Activated CD4-positive, alpha-beta T cell treated with anti-CD3 and anti-CD28 coated beads, Interleukin-2, Interleukin-6, amounts not matched to agents 100 ng/mL and 50 ng/mL, durations not matched to agents 16 hours and 8 hours (primary cell): ENCODE measurements around the gene C5orf52.
A peak's percentile ranks its signal among the peaks of the same experiment; 100 is the strongest.
"Not testable (repeated sequence)": the region's sequence is repeated elsewhere in the genome, so short reads cannot be mapped to it uniquely, and the experiment has no call there.

ENCODE experiments used
- DNase-seq: peaks from one replicate; pipeline ENCODE4 v3.0.0-alpha.2; 2020

C5orf52 gene

DNA sequence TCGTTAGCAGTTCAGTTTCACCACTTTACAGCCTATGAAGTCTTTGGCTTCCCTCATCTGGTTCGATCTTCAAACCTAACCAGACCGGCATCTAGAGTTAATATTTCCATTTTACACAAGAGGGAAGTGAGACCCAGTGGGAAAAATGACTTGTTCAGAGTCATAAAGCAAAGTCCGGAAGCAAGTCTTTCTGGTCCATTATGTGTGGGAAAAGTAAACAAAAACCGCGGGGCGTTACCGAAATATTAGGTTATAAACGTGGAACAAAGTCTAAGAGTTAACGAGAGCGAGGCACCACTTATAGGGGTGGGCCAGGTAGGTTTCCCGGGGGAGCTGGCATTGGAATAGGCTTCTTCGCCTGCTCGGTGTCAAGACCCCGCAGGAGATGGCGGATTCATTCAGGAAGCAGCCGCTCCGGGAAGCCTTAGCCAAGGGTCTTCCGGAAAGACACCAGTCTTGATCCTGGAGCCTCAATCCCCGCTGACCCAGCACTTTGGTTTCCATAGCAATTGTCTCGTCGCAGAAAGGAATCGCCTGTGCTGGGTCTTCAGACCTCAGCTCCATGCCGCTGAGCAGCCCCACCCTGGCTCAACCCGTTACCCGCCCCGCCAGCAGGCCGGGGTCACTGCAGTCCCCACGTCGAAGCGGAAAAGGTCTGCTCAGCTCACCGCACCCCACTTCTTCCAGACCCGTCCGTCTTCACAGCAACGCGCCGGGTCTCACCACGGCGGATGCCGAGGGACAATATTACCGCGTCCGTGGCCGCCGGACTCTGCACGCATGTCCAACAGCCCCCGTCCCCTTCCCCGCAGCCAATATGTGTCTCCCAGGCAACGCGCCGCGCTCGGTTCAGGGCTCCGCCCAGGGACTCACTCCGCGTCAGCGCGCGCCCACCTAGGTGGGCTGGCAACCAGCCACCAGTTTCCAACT is at the start of gene C5orf52:
TSS of gene C5orf52 (plus strand) at position 872 of the 930 bp plus-strand sequence. CDS start 82 bp downstream, outside the sequence.
- DNase-seq, result peak; percentile 39

DNA sequence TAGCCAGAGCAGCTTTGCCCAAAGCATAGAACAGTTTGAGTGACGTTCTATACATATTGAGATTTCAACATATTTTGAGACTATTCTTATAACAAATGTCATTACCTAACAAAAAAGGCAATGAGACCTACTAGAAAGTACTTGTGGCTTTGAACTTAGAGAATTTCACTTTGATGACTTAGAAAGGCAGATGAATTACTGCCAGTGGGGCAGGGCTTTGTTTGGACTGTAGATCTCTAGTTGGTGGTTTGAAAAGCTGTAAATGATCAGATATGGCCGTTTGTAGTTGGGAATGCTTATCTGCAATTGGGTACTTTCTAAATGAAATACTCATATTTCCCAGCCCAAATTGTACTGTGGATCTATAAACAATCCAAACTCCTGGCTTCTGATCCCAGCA is 47.2 kb upstream of the C5orf52 start:
- no peak for DNase-seq

DNA sequence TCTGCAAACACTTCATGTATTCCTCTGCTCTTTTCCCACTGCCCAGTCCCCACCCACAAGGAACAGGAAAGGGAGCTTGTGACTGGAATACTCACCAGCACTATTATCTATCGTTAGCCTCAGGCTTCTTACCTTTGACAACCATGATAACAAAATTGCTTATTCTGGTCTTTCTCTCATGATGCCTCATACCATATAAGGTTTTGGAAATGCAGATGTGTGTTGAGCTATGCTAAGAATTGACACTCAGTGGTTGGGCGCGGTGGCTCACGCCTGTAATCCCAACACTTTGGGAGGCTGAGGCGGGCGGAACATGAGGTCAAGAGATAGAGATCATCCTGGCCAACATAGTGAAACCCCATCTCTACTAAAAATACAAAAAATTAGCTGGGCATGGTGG is 44.5 kb upstream of the C5orf52 start:
- DNase-seq, result no peak

DNA sequence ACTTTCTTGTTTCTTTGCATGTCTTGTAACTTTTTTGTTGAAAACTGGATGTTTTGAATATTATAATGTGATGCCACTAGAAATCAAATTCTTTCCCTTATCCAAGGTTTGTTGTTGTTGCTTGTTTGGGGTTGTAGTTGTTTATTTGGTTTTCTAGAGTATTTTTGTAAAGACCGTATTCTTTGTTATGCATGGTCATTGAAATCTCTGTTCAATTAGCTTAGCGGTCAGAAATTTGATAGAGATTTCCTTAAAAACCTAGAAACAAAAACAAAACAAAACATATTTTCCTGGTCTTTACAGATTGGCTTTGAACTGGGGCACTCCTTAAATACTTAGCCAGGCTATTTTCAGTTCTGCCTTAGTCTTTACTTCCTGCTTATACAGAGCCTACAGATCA is 41.0 kb upstream of the C5orf52 start:
- no peak for DNase-seq

DNA sequence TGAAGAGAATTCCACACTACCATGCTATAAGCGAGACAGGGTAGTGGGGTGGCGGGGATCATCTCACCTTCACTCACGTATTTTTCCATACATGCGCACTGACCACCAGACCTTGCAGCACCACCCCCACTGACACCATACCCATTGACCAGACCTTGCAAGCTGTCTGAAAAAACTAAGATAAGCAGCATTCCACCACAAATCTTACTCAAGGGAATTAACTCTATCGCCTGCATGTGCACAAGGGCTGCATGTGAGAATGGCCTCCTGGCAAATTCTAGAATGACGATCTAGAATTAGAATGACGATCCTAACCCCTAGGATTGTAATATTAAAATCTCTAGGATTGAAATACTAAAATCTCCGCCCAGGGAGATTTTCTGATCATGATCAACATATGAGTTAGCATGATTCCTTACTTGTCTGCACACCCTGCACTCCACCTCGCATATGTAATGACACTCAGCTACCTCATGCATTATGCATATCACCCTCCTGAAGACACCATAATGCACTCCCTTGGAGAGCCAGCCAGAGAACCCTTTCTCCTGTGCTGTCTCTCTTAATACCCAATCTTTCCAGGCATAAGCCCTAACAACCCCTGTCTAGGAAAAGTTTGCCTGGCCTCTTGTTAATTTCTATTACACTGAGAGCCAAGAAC is 30.8 kb upstream of the C5orf52 start:
- no peak for DNase-seq

DNA sequence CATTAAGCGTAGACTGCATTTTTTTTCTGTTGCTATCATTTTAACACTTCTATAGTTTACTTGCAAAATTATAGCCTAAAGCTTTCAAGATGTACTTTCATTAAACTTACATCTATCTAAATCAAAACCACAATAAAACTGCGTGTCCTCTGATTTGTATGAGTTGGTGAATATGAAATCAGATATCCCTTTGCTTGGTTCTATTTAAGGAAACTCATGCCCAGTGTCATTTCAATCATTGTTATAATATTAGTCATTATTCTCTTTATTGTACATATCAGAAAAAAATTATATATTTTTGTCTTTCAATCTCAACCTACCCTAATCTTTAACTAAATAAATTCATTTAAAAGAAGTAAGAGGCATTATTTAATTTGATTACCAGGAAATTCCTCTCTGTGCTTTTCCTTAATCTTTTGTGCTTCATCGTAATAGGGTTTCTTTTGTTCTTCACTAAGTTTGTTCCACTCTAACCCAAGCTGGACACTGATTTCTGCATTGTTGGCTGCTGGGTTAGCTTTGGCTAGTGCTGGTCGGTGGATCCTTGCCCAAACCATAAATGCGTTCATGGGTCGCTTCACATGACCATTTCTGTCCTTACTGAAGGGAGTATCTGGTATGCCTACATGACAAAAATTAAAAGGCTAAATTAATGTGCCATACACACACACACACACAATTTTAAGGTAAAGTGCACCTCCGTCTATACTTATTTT is 22.9 kb upstream of the C5orf52 start:
- DNase-seq, result no peak

DNA sequence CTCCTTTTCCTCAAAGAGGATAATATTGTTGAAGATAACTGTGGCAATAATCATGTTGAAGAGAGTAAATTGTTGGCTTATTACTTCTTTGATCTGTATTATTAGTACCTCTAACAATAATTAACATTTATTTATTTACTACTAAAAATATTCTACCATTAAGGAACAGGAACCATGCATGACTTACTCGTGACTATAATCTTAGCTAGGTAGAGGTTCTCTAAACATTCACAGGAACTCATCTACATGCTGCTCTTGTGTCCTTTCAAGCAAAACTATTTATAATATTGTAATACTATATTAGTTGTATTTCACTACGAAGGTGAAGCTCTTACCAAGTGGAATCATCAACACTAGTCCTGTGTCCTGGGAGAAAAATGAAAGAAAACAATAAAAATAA is 22.2 kb upstream of the C5orf52 start:
- no peak for DNase-seq

DNA sequence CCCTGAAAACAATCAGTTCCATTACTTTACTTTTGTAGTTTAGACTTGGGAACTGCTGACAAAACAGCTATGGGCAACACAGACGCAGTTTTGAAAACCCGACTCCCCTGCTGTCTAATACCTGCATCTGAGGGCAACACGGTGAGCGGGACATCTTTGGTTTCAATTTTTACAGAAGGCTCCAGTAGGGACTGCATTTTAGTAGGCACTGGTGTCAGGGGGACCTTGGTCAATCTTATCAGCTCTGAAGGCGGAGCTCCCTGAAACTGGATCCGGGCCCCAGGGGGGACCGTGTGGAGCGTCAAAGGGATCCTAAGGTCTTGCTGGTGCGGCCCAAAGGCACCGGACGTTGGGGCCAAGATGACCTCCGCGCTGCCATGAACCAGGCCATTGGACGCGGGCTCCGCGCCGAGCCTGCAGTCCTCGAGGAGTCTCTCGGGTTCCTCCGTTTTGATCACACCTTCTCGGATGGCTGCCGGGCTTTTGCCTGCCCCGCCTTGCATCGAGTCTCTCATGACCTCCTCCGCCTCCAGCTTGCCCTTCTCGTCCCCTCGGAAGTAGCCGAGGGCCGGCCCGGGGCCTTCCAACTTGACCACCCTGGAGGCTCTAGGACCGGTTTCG is 20.2 kb upstream of the C5orf52 start:
- DNase-seq, result no peak

DNA sequence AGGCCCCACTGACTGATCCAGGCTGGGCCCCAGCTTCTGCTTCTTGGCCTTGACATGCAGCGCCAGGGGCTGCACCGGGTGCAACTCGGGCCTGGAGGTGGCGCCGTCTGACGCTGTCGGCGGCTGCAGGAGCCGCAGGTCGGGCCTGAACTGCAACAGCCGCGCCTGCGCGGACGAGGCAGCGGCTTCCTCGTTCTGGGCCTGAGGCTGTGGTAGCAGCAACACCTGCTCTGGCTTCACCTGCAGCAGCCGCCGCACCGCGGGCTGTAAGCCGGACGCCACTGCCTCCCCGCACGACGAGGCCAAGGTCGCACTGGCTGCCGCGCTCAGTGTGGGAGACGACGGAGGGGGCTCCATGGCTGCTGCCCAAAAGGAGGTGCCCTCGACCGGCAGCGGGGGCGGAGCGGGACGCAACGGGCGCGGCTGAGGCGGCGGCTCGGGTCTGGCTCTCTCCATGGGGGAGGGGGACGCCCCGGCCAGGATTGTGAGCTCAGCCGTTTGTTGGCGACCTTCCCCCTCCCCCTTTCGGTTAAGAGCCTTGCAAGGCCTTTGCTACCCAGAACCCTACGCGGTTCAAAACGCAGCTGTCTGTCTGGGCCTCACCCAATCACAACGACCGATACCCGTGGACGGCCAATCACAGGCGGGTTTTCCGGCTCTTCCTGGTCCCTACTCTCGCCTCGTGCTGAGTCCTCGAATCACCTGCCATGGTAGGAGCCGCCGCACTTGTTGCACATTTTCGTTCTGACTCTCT is 19.5 kb upstream of the C5orf52 start:
- DNase-seq, result peak; percentile 83

DNA sequence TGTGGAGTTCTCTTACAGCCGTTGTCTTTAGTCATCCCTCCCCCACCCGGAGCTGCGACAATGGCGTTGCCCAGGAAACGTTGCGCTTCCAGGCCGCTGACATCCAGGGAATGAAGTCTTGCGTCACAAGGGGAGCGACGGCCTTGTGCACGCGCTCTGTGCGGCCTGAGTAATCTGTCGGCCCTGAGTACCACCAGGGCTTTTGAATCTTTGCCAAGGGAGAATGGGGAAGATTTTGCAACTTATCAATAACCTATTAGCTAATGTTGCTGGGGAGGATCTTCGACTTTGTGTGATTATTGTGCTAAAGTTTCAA is 19.0 kb upstream of the C5orf52 start, which contains the start of gene SOX30:
TSS of gene SOX30 (minus strand) at position 62 of the 316 bp plus-strand sequence. CDS start 360 bp downstream, outside the sequence.
- DNase-seq, result no peak

DNA sequence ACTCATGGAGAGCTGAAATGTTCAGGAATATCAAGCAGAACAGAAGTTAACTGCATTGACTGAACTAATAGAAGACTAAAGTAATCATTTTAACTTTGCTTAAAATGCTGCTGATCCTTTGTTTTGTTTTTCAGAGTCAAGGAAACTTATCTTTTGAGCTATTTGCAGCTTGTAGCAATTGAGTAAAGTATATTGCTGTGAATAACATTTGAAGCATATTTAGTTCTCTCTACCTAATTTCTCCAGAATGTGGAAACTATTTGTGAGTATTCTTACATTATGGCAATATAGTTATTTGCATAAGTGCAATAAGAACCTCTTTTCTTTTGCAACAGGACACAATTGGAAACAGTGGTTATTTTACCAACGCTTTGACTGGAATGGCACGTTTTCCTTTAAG is 13.8 kb upstream of the C5orf52 start:
- DNase-seq, result no peak

DNA sequence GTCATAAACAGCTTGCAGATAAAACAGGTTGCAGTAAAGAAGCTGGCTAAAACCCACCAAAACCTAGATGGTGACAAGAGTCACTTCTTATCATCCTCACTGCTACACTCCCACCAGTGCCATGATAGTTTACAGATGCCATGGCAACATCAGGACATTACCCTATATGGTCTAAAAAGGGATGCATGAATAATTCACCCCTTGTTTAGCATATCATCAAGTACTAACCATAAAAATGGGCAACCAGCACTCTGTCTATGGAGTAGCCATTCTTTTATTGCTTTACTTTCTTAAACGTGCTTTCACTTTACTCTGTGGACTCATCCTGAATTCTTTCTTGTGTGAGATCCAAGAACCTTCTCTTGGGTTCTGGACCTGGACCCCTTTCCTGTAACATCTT is 12.4 kb upstream of the C5orf52 start:
- DNase-seq, result no peak

DNA sequence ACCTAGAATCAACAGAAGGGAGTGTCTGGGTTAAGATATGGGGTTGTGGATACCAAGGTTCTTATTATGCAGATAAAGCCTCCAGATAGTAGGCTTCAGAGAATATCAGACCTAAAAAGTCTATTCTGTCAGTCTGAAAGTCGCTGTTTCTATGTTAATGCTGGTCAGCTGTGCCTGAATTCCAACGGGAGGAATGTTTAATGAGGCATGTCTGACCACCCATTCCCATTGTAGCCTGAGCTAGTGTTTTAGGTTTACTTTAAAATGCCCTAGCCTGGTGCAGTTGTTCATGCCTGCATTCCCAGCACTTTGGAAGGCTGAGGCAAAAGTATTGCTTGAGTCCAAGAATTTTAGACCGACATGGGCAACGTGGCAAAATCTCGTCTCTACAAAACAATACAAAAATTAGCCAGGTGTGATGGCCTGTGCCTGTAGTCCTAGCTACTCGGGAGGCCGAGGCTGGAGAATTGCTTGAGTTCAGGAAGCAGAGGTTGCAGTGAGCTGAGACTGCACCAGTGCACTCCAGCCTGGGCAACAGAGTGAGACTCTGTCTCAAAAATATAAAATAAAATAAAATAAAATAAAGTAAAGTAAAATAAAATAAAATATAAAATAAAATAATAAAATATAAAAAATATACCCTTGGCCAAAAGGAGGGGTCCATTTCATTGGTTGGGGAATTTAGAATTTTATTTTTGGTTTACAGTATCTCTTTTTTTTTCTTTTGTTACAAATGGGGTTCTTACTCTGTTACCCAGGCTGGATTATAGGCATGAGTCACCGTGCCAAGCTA is 11.3 kb upstream of the C5orf52 start:
- no peak for DNase-seq

DNA sequence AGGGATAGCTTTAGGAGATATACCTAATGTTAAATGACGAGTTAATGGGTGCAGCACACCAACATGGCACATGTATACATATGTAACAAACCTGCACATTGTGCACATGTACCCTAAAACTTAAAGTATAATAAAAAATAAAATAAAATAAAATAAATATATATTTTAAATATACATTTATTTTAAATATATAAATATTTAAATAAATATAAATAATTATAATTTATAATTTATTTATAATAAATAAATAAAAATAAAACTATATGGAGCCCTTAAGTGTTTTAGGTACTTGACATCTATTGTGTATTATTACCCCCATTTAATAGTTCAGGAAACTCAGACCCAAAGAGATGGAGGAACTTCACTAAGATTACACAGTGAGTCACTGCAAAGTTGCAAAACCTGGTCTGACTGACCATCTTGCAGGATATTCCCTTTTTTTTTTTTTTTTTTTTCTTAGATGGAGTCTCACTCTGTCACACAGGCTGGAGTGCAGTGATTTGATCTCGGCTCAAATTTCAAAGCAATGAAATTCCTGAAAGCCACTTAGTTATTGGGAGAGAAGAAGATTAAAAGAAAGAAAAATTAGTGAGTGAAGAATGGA is 5.8 kb upstream of the C5orf52 start:
- DNase-seq, result no peak

DNA sequence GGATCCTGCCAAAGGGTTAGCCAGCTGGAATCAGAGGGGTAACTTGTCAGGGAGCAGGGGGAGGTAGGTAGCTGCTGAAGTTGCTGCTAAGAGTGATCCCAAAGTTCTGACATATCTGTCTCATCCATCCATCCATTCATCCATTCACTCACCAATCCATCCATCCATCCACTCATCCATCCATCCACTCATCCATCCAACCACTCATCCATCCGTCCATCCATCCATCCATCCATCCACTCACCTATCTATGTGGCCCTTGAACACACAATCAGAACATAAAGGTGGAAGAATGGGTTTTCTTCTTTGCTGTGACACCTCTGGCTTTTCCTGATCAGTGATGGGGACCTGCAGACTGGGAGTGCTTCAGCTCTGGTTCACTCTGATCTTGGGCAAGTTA is 3.0 kb upstream of the C5orf52 start:
- DNase-seq, result no peak

DNA sequence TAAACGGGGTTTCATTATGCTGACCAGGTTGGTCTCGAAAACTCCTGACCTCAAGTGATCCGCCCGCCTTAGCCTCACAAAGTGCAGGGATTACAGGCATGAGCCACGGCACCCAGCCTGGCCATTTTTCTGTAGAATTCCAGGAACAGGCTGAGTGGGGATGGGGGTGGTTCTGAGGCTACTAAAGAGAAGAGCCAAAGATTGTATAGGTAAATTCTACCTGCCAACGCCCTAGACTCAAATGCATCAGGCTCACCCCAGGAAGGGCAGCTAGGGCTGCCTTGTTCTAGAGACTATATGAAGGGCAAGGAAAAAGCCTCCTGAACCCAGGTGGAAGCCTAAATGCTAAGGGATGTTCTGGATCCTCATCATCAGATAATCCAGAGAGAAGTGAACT is 1.6 kb upstream of the C5orf52 start:
- no peak for DNase-seq

DNA sequence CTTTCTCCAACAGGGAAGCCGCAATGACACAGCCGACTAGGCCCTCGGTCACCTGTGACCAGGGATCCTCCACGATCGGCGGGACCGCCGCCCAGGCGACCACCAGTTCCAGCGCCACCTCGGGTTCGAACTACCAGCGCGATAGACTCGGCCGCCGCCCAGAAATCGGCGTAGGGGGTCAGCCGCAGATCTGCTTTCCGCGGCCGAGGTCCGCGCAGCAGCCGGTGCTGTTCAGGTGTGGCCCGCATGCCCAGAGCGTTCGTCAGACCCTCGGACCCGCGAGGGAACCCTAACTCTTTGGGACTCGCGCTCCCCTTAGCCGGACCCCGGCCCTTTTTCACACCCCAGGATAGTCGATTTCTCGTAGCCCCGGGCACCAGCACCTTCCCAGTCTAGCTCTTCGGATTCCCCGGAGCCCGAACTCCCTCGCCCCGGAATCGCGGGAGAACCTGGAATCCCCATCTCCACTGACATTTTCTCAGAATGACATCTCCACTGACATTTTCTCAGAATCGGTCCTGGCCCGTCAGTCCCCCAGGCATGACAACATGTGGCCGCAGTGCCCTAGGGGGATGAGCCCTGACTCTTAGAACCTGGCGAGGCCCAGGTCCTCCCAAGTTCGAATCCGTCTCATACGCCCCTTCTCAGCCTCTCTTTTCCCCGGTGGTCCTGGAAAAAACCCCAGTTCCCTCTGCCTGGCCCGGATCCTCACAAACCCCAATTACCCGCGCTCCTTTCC is 428 bp downstream of the C5orf52 start:
- no peak for DNase-seq

DNA sequence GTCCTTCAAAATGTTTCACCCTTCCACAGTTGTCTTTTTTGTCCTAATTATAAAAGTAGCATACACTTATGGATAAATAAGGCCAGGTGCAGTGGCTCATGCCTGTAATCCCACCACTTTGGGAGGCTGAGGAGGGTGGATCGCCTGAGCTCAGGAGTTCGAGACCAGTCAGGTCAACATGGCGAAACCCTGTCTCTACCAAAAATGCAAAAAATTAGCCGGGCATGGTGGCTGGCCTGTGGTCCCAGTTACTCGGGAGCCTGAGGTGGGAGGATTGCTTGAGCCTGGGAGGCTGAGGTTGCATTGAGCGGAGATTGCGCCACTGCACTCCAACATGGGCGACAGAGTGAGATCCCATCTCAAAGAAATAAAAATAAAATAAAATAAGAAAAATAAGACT is 1.6 kb downstream of the C5orf52 start:
- DNase-seq, result no peak

DNA sequence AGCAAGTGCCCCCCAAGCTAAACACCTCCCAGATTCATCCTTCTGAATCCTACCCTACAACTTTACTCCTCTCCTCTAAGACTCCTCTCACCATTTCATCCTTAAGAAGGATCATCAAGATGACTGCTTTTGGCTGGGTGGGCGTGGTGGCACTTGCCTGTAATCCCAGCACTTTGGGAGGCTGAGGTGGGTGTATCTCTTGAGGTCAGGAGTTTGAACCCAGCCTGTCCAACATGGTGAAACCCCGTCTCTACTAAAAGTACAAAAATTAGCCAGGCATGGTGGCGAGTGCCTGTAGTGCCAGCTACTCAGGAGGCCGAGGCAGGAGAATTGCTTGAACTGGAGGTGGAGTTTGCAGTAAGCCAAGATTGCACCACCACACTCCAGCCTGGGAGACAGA is 3.0 kb downstream of the C5orf52 start:
- not testable (repeated sequence) for DNase-seq

DNA sequence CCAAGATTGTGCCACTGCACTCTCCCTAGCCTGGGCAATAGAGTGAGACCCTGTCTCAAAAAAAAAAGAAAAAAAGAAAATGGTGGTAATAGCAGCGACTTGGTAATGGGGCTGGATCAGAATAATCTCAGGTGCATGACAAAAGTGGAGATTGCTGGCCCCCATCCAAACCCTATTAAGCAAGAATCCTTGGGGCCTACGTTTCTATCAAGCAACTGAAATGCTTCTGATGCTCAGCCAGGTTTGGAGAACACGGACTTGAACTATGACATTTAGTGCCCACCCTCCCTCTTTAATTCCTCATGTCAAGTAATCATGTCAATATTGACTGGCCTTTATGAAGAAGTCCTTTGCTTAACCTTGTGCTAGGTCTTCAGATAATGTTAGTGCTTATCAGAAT is 6.6 kb downstream of the C5orf52 start:
- no peak for DNase-seq
